Stomach (tissue), 4 donors: ENCODE results near the gene NEUROG1.

Experiments used
- CTCF ChIP-seq, 7 experiments: fragments of 450-650 bp in 4 of 7; fragments of 200-600 bp in 3 of 7; sonication (generic) in 3 of 7; IDR thresholded peaks; one replicate each; pipeline ENCODE4 v1.5.1; 2016 to 2019; ENCODE audit warnings: antibody characterized with exemption in 7 of 7, control low read depth in 2 of 7, mild to moderate bottlenecking in 1 of 7
- POLR2A ChIP-seq, 4 donors: fragments of 450-650 bp; IDR thresholded peaks; one replicate each; pipeline ENCODE4 v1.6.1; 2016; ENCODE audit warnings: antibody characterized with exemption in 4 of 4, control low read depth in 2 of 4, mild to moderate bottlenecking in 1 of 4, moderate library complexity in 1 of 4
- POLR2AphosphoS5 ChIP-seq, 3 donors: sonication (generic); formaldehyde crosslinking; IDR thresholded peaks; one replicate each; pipeline ENCODE4 v1.6.1; 2016; ENCODE audit warnings: antibody characterized with exemption in 3 of 3

GRCh38 chr5:135489466-135490244 lies 46.1 kb downstream of the NEUROG1 start:
- no peak for TF ChIP-seq CTCF (IDR thresholded peaks at IDR 0.05)
- TF ChIP-seq POLR2A (IDR thresholded peaks at IDR 0.05), result no peak
- TF ChIP-seq POLR2AphosphoS5 (IDR thresholded peaks at IDR 0.05), result no peak
